H1 (cell line): ENCODE measurements around the gene RELA. TPM values are rescaled to one million over a fixed set of nuclear protein-coding genes. Genes with fewer than 3 reads are reported as not detected.
"Not testable (repeated sequence)": the region's sequence is repeated elsewhere in the genome, so short reads cannot be mapped to it uniquely, and the experiment has no call there.

Source experiments
- CTCF ChIA-PET: fragments of 300-600 bp; sonication (Branson Sonifier 250); formaldehyde crosslinking; loops from one replicate; lab custom pipeline; 2021; ENCODE audit not compliant: partially characterized antibody; lab: Charles Lee
- POLR2A ChIA-PET: fragments of 300-600 bp; sonication (Branson Sonifier 250); formaldehyde crosslinking; loops from one replicate; lab custom pipeline; 2021; ENCODE audit warnings: inconsistent platforms; ENCODE audit not compliant: partially characterized antibody; lab: Charles Lee
- DNase-seq, 2 experiments: peaks; one replicate each; pipeline versions ENCODE4 v3.0.0 to v3.0.0-alpha.2; 2010 to 2022; ENCODE audit warnings: low spot score in 2 of 2, low read depth in 1 of 2, mixed read lengths in 1 of 2
- FAIRE-seq: peaks from 2 replicates; lab custom pipeline; 2011; peaks lifted over from hg19 to GRCh38; lab: Jason Lieb, UNC
- H2AFZ ChIP-seq: 2 replicates; pipeline ENCODE4 v1.8.1; 2012; ENCODE audit warnings: low read length, inconsistent platforms
- H2AK5ac ChIP-seq: 2 replicates; pipeline ENCODE4 v1.6.1; 2013; ENCODE audit warnings: low read depth, low read length
- H2BK120ac ChIP-seq: replicated peaks from 2 replicates; pipeline ENCODE3; 2013; ENCODE audit warnings: low read depth, low read length, inconsistent platforms
- H2BK12ac ChIP-seq: 2 replicates; pipeline ENCODE4 v1.6.1; 2013; ENCODE audit warnings: low read depth, low read length
- H2BK15ac ChIP-seq: 2 replicates; pipeline ENCODE4 v1.6.1; 2013; ENCODE audit warnings: low read length
- H2BK20ac ChIP-seq: 2 replicates; pipeline ENCODE4 v1.6.1; 2013; ENCODE audit warnings: low read length
- H2BK5ac ChIP-seq: 2 replicates; pipeline ENCODE4 v1.6.1; 2013; ENCODE audit warnings: low read depth, low read length
- H3K14ac ChIP-seq: 2 replicates; pipeline ENCODE4 v1.6.1; 2013; ENCODE audit warnings: inconsistent platforms; ENCODE audit not compliant: insufficient read length
- H3K18ac ChIP-seq: 2 replicates; pipeline ENCODE4 v1.6.1; 2013; ENCODE audit warnings: low read length; ENCODE audit errors: extremely low read depth
- H3K23ac ChIP-seq: 2 replicates; pipeline ENCODE4 v1.6.1; 2013; ENCODE audit warnings: inconsistent platforms; ENCODE audit not compliant: insufficient read length
- H3K23me2 ChIP-seq: 2 replicates; pipeline ENCODE4 v1.6.1; 2013; ENCODE audit warnings: low read depth, low read length
- H3K27ac ChIP-seq: 2 replicates; pipeline ENCODE4 v1.6.1; 2011; ENCODE audit warnings: low read depth, low read length, inconsistent platforms
- H3K27me3 ChIP-seq, 4 experiments: replicated peaks in 1 of 4; 1 replicate in 1 of 4; 2 replicates in 3 of 4; pipeline versions ENCODE4 v1.6.1 to v1.8.1; 2011 to 2013; ENCODE audit warnings: low read length in 3 of 4, mild to moderate bottlenecking in 3 of 4, inconsistent platforms in 2 of 4, mixed read lengths in 2 of 4, moderate library complexity in 1 of 4; ENCODE audit not compliant: control insufficient read depth in 3 of 4, insufficient read depth in 3 of 4; ENCODE audit errors: extremely low read depth in 1 of 4
- H3K36me3 ChIP-seq, 4 experiments: 2 replicates each; pipeline versions ENCODE4 v1.6.1 to v1.8.1; 2011 to 2013; ENCODE audit warnings: mild to moderate bottlenecking in 4 of 4, low read length in 3 of 4, moderate library complexity in 2 of 4, control low read depth in 1 of 4, inconsistent platforms in 1 of 4; ENCODE audit not compliant: insufficient read depth in 4 of 4, control insufficient read depth in 2 of 4
- H3K4ac ChIP-seq: replicated peaks from 2 replicates; pipeline ENCODE3; 2013; ENCODE audit warnings: low read length, low read depth, mixed read lengths, inconsistent platforms; ENCODE audit not compliant: insufficient read length
- H3K4me1 ChIP-seq, 4 experiments: replicated peaks in 1 of 4; 1 replicate in 1 of 4; 2 replicates in 3 of 4; pipeline versions ENCODE4 v1.6.1 to v1.8.1; 2011 to 2013; ENCODE audit warnings: low read length in 3 of 4, inconsistent platforms in 2 of 4, mixed read lengths in 1 of 4; ENCODE audit not compliant: insufficient read depth in 4 of 4, control insufficient read depth in 3 of 4
- H3K4me2 ChIP-seq, 2 experiments: 2 replicates each; pipeline versions ENCODE4 v1.6.1 to v1.8.1; 2011 to 2013; ENCODE audit warnings: low read depth in 2 of 2, low read length in 2 of 2, control low read depth in 1 of 2, inconsistent platforms in 1 of 2, mild to moderate bottlenecking in 1 of 2; ENCODE audit not compliant: insufficient read depth in 1 of 2
- H3K4me3 ChIP-seq, 4 experiments: fragments of 200-600, 300-600 bp in 1 of 4; sonication (generic), shearing (Covaris generic), sonication (Bioruptor Twin) in 1 of 4; 2 replicates each; pipeline versions ENCODE4 v1.5.1 to v1.8.1; 2011 to 2016; ENCODE audit warnings: low read length in 4 of 4, low read depth in 3 of 4, control low read depth in 2 of 4, inconsistent platforms in 2 of 4, mild to moderate bottlenecking in 2 of 4, mixed read lengths in 1 of 4, moderate library complexity in 1 of 4; ENCODE audit not compliant: insufficient read depth in 2 of 4; ENCODE audit errors: extremely low read depth in 1 of 4
- H3K56ac ChIP-seq: replicated peaks from 2 replicates; pipeline ENCODE3; 2013; ENCODE audit warnings: low read depth, mild to moderate bottlenecking, mixed read lengths, low read length, inconsistent platforms; ENCODE audit not compliant: insufficient read length
- H3K79me1 ChIP-seq: 2 replicates; pipeline ENCODE4 v1.6.1; 2013; ENCODE audit warnings: low read depth, low read length, control low read depth
- H3K79me2 ChIP-seq, 2 experiments: 2 replicates each; pipeline versions ENCODE4 v1.6.1 to v1.8.1; 2012 to 2013; ENCODE audit warnings: low read length in 2 of 2, mild to moderate bottlenecking in 2 of 2, inconsistent platforms in 1 of 2; ENCODE audit not compliant: insufficient read depth in 2 of 2, control insufficient read depth in 1 of 2
- H3K9ac ChIP-seq, 4 experiments: replicated peaks in 1 of 4; 1 replicate in 1 of 4; 2 replicates in 3 of 4; pipeline versions ENCODE4 v1.6.1 to v1.8.1; 2011 to 2013; ENCODE audit warnings: low read depth in 3 of 4, low read length in 3 of 4, control low read depth in 2 of 4, mild to moderate bottlenecking in 2 of 4, moderate library complexity in 2 of 4, inconsistent platforms in 1 of 4; ENCODE audit errors: extremely low read depth in 1 of 4
- H3K9me3 ChIP-seq, 2 experiments: 2 replicates each; pipeline versions ENCODE4 v1.6.1 to v1.8.1; 2012 to 2013; ENCODE audit warnings: mild to moderate bottlenecking in 2 of 2, moderate library complexity in 2 of 2, control low read depth in 1 of 2, inconsistent platforms in 1 of 2, low read depth in 1 of 2, low read length in 1 of 2, mixed read lengths in 1 of 2; ENCODE audit not compliant: insufficient read depth in 2 of 2
- H4K20me1 ChIP-seq, 2 experiments: replicated peaks in 1 of 2; 2 replicates each; pipeline versions ENCODE3 to v1.8.1; 2011 to 2013; ENCODE audit warnings: inconsistent platforms in 2 of 2, low read length in 2 of 2, mild to moderate bottlenecking in 1 of 2; ENCODE audit not compliant: insufficient read depth in 2 of 2, control insufficient read depth in 1 of 2
- H4K5ac ChIP-seq: 2 replicates; pipeline ENCODE4 v1.6.1; 2013; ENCODE audit warnings: low read length, low read depth, mixed read lengths, inconsistent platforms; ENCODE audit not compliant: insufficient read length
- H4K8ac ChIP-seq: 2 replicates; pipeline ENCODE4 v1.8.0; 2013; ENCODE audit warnings: mild to moderate bottlenecking, moderate library complexity, low read length, inconsistent platforms; ENCODE audit not compliant: insufficient read depth; ENCODE audit errors: extremely low read depth
- H4K91ac ChIP-seq: replicated peaks from 2 replicates; pipeline ENCODE3; 2013; ENCODE audit warnings: low read length, mixed read lengths, inconsistent platforms; ENCODE audit not compliant: insufficient read length
- WGBS, 2 experiments: shearing (Covaris generic) in 1 of 2; methylation state at CpG; one replicate each; pipeline versions ENCODE4 v1.1.6 to v1.1.7; 2013 to 2015; ENCODE audit warnings: low lambda C conversion rate in 2 of 2, mixed read lengths in 2 of 2, inconsistent platforms in 1 of 2, low coverage in 1 of 2, missing lambda C conversion rate in 1 of 2; ENCODE audit not compliant: insufficient replicate concordance in 2 of 2, insufficient coverage in 1 of 2, insufficient read length in 1 of 2; ENCODE audit errors: extremely low coverage in 1 of 2, missing lambda C conversion rate in 1 of 2; 5-methylcytosine and 5-hydroxymethylcytosine counted together
- polyA plus RNA-seq, 7 experiments: library from polyadenylated mRNA; depleted of rRNA in 3 of 7; stranded (reverse) in 5 of 7; unstranded in 2 of 7; fragments of >200 nt in 5 of 7; fragments of 200-250 nt in 2 of 7; gene quantifications; 1 replicate in 5 of 7; 2 replicates in 1 of 7; 4 replicates in 1 of 7; pipeline versions ENCODE4 v1.2.1 to v1.2.3, GENCODE V29; 2011 to 2013; ENCODE audit warnings: missing spikeins in 2 of 7, mixed read lengths in 2 of 7
- total RNA-seq: library from RNA; stranded (reverse); fragmentation: NEBNext Ultra II Directional; extraction: Animal tissue kit (Norgen Biotek cat#: 25700); gene quantifications from 2 replicates; pipeline ENCODE4 v1.2.1, GENCODE V29; 2021

The RELA gene
- total and polyA plus RNA-seq, 2 of the 8 experiments (the other 6 are each of a cell fraction or from before 2014, with no cell fraction given): 21.9 to 27.5 TPM

- H3K18ac ChIP-seq, H3K9ac ChIP-seq, H3K27ac ChIP-seq, H4K20me1 ChIP-seq, H3K4me2 ChIP-seq, H3K56ac ChIP-seq, H2BK15ac ChIP-seq, H3K4ac ChIP-seq, H4K8ac ChIP-seq, H3K23ac ChIP-seq, H2BK5ac ChIP-seq, DNase-seq, H2AFZ ChIP-seq, FAIRE-seq, H2BK12ac ChIP-seq, H2BK20ac ChIP-seq, H2AK5ac ChIP-seq, H3K79me1 ChIP-seq, H4K5ac ChIP-seq, H3K27me3 ChIP-seq, H2BK120ac ChIP-seq, H3K9me3 ChIP-seq, H3K4me1 ChIP-seq, H4K91ac ChIP-seq, H3K4me3 ChIP-seq, H3K14ac ChIP-seq: not testable (repeated sequence)
- ChIA-PET POLR2A (interaction anchor here (1.1 to 8.9 kb wide), 6 partner anchors 7 to 197 kb away, joined by 3 to 58 read pairs (median 4); partner anchors contain the start of genes CFL1 and KAT5), CTCF (interaction anchor here (0.6 to 2.7 kb wide), 6 partner anchors 10 to 1443 kb away, joined by 3 to 10 read pairs (median 4); partner anchors contain the start of gene SIPA1)
- peaks cover 0 to 15% of the 10 kb centered on the region in 2 experiments; a peak in 1 of 4 replicates for H3K79me2 ChIP-seq
- peaks cover 11% of the 10 kb centered on the region; the same call in 1 of the 2 replicates for H3K23me2 ChIP-seq
- H3K36me3 ChIP-seq: peaks cover 26 to 41% (median 33%) of the 10 kb centered on the region in 4 experiments
- WGBS, 2 experiments: 87% methylated on average over 8 of the region's 9 CpGs; no CpG with 5 or more reads in 1 of the 2 experiments
These were observed 1.8 kb downstream of the RELA start for GRCh38 chr11:65660908-65661307.
